Ovary (tissue), 3 donors: ENCODE measurements around the gene ZNF385D.

ENCODE experiments used
- CTCF ChIP-seq, 3 donors: fragments of 450-650 bp in 2 of 3; fragments of 200-600 bp in 1 of 3; IDR thresholded peaks; one replicate each; pipeline versions ENCODE4 v1.5.1 to v1.8.0; 2016 to 2022; ENCODE audit warnings: antibody characterized with exemption in 3 of 3, mild to moderate bottlenecking in 1 of 3
- EP300 ChIP-seq: sonication (generic); formaldehyde crosslinking; IDR thresholded peaks from one replicate; pipeline ENCODE4 v1.6.1; 2017; ENCODE audit warnings: antibody characterized with exemption
- POLR2A ChIP-seq: fragments of 450-650 bp; IDR thresholded peaks from one replicate; pipeline ENCODE4 v1.6.1; 2017; ENCODE audit warnings: antibody characterized with exemption, mild to moderate bottlenecking, moderate library complexity
- donor health status: DM: no; HTN: no; CAD: no.

GRCh38 chr3:21785765-21786437 is 34.9 kb upstream of the ZNF385D start:
- TF ChIP-seq CTCF (IDR thresholded peaks at IDR 0.05) (no peak), POLR2A (no peak), EP300 (no peak)
